DOHH2 (cell line): ENCODE data around the gene BROX.

Experiments used
- CTCF ChIP-seq: fragments of 200-600 bp; sonication (generic); IDR thresholded peaks from one replicate; pipeline ENCODE4 v1.5.1; 2014; ENCODE audit warnings: antibody characterized with exemption, mild to moderate bottlenecking, low read depth, low read length; ENCODE audit not compliant: poor library complexity, severe bottlenecking
- EZH2phosphoT487 ChIP-seq: fragments of 200-600 bp; sonication (generic); IDR thresholded peaks from 2 replicates; pipeline ENCODE4 v1.6.1; 2017; ENCODE audit warnings: borderline replicate concordance, mild to moderate bottlenecking, antibody characterized with exemption, low read length, moderate library complexity, mixed read lengths

DNA sequence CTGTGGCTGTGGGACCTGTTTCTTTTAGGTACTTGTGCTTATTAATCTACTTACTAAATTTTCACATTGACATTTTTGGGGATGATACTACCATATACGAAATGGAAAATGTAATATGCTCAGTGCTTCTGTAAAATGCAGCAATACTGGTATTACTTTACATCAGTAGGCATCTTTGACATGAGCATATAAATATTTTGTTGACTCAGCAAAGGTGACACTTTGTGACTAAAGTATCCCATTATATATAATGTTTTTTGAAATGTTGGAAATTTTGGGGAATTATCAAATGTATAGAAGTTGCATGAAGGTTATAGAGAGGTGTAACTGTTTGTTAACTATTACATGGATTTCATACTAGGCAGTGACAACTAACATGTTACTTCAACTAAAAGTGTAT, 22.4 kb downstream of the BROX start:
- TF ChIP-seq CTCF (no peak), EZH2phosphoT487 (no peak)
